Mesenchymal stem cell (in vitro differentiated cells and primary cell): ENCODE results near the gene TMEM134.

Experiments used
- DNase-seq: peaks from one replicate; pipeline ENCODE4 v3.0.0-alpha.2; 2013
- H2AFZ ChIP-seq: one replicate; pipeline ENCODE4 v1.6.1; 2013; ENCODE audit warnings: low read depth, mild to moderate bottlenecking, control low read depth, inconsistent platforms, low read length, moderate library complexity
- H2AK5ac ChIP-seq: 2 replicates; pipeline ENCODE4 v1.6.1; 2013; ENCODE audit warnings: low read length, moderate library complexity, mild to moderate bottlenecking, inconsistent platforms; ENCODE audit not compliant: severe bottlenecking
- H2BK120ac ChIP-seq: one replicate; pipeline ENCODE4 v1.6.1; 2013; ENCODE audit warnings: low read depth, mild to moderate bottlenecking, inconsistent platforms, low read length, moderate library complexity
- H2BK12ac ChIP-seq, 2 experiments: one replicate each; pipeline ENCODE4 v1.6.1; 2013; ENCODE audit warnings: inconsistent platforms in 2 of 2, low read length in 2 of 2, mild to moderate bottlenecking in 2 of 2, moderate library complexity in 2 of 2, control low read depth in 1 of 2
- H2BK15ac ChIP-seq: one replicate; pipeline ENCODE4 v1.6.1; 2013; ENCODE audit warnings: mild to moderate bottlenecking, low read depth, inconsistent platforms; ENCODE audit not compliant: poor library complexity, severe bottlenecking
- H2BK5ac ChIP-seq: 2 replicates; pipeline ENCODE4 v1.6.1; 2013; ENCODE audit warnings: low read depth, mild to moderate bottlenecking, low read length, control low read depth, inconsistent platforms; ENCODE audit not compliant: poor library complexity, severe bottlenecking
- H3K14ac ChIP-seq, 2 experiments: one replicate each; pipeline ENCODE4 v1.6.1; 2013; ENCODE audit warnings: inconsistent platforms in 2 of 2, low read length in 2 of 2, control low read depth in 1 of 2, mild to moderate bottlenecking in 1 of 2, moderate library complexity in 1 of 2
- H3K18ac ChIP-seq, 2 experiments: one replicate each; pipeline ENCODE4 v1.6.1; 2013; ENCODE audit warnings: inconsistent platforms in 2 of 2, low read length in 2 of 2, control low read depth in 1 of 2, low read depth in 1 of 2, mild to moderate bottlenecking in 1 of 2
- H3K23ac ChIP-seq, 2 experiments: one replicate each; pipeline ENCODE4 v1.6.1; 2013; ENCODE audit warnings: inconsistent platforms in 2 of 2, low read length in 2 of 2, mild to moderate bottlenecking in 2 of 2, moderate library complexity in 2 of 2, control low read depth in 1 of 2
- H3K27ac ChIP-seq: 2 replicates; pipeline ENCODE4 v1.5.1; 2013; ENCODE audit warnings: mild to moderate bottlenecking, moderate library complexity, low read length, control low read depth, inconsistent platforms; ENCODE audit not compliant: poor library complexity, severe bottlenecking
- H3K27me3 ChIP-seq, 2 experiments: 2 replicates each; pipeline versions ENCODE4 v1.6.1 to v1.7.0; 2013; ENCODE audit warnings: low read length in 2 of 2, mild to moderate bottlenecking in 2 of 2, moderate library complexity in 2 of 2, control low read depth in 1 of 2, inconsistent platforms in 1 of 2; ENCODE audit not compliant: control insufficient read depth in 1 of 2, insufficient read depth in 1 of 2
- H3K36me3 ChIP-seq, 2 experiments: 2 replicates each; pipeline versions ENCODE4 v1.6.1 to v1.7.0; 2013; ENCODE audit warnings: low read length in 2 of 2, control low read depth in 1 of 2, inconsistent platforms in 1 of 2, low read depth in 1 of 2, mild to moderate bottlenecking in 1 of 2; ENCODE audit not compliant: insufficient read depth in 2 of 2, control insufficient read depth in 1 of 2
- H3K4ac ChIP-seq, 2 experiments: one replicate each; pipeline ENCODE4 v1.6.1; 2013; ENCODE audit warnings: inconsistent platforms in 2 of 2, low read length in 2 of 2, mild to moderate bottlenecking in 2 of 2, moderate library complexity in 2 of 2, control low read depth in 1 of 2, low read depth in 1 of 2
- H3K4me1 ChIP-seq: 2 replicates; pipeline ENCODE4 v1.6.1; 2013; ENCODE audit warnings: low read depth, low read length, control low read depth; ENCODE audit not compliant: control insufficient read depth, insufficient read depth
- H3K4me2 ChIP-seq: 2 replicates; pipeline ENCODE4 v1.6.1; 2013; ENCODE audit warnings: low read length, mild to moderate bottlenecking, inconsistent platforms; ENCODE audit not compliant: poor library complexity, severe bottlenecking
- H3K4me3 ChIP-seq, 2 experiments: 2 replicates each; pipeline versions ENCODE4 v1.5.1 to v1.7.0; 2013; ENCODE audit warnings: low read length in 2 of 2, mild to moderate bottlenecking in 2 of 2, control low read depth in 1 of 2, low read depth in 1 of 2; ENCODE audit not compliant: insufficient read depth in 1 of 2
- H3K79me1 ChIP-seq: replicated peaks from 2 replicates; pipeline ENCODE4 v1.6.1; 2013; ENCODE audit warnings: mild to moderate bottlenecking, control low read depth, low read length, inconsistent platforms; ENCODE audit not compliant: poor library complexity, severe bottlenecking
- H3K9ac ChIP-seq: 2 replicates; pipeline ENCODE4 v1.7.0; 2013; ENCODE audit warnings: mild to moderate bottlenecking, low read length, moderate library complexity
- H3K9me3 ChIP-seq: 2 replicates; pipeline ENCODE4 v1.7.0; 2013; ENCODE audit warnings: mild to moderate bottlenecking, low read length; ENCODE audit not compliant: control insufficient read depth
- H4K8ac ChIP-seq: one replicate; pipeline ENCODE4 v1.6.1; 2013; ENCODE audit warnings: inconsistent platforms, mild to moderate bottlenecking, low read length, moderate library complexity
- H4K91ac ChIP-seq: one replicate; pipeline ENCODE4 v1.6.1; 2013; ENCODE audit warnings: mild to moderate bottlenecking, low read length, inconsistent platforms
- WGBS: methylation state at CpG from one replicate; pipeline ENCODE4 v1.1.7; 2013; ENCODE audit warnings: mixed read lengths; 5-methylcytosine and 5-hydroxymethylcytosine counted together

Gene TMEM134

DNA sequence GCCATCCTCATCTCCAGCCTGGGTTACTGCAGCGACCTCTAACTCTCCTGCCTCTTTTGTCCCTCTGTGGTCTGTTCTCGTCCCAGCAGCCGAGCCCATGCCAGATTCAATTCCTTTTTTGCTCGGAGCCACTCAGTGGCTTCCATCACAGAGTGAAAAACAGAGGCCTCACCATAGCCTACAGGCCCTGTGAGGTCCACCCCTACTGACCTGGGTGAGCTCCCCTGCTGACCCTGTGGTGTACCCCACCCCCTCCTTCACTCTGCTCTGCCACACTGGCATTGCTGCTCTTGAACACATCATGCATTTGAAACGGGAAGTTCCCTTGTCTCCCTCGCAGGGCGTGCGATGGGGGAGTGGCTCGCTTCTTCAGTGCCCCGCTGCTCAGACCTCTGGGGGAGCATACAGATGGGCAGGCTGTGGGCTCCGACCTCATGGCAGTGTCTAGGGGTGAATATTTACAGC, 15.8 kb upstream of the TMEM134 start:
- H3K23ac ChIP-seq = no peak overlapping the region
- H2AK5ac ChIP-seq = no peak overlapping the region
- no peak overlapping the region for H2BK12ac ChIP-seq
- no peak overlapping the region for H3K18ac ChIP-seq
- no peak overlapping the region for H2BK120ac ChIP-seq
- no peak overlapping the region for H4K8ac ChIP-seq
- H3K4me2 ChIP-seq = no peak overlapping the region
- H3K9me3 ChIP-seq = no peaks in the 10 kb centered on the region
- no peak overlapping the region for H3K4ac ChIP-seq
- no peak overlapping the region for H3K9ac ChIP-seq
- no peak overlapping the region for H2BK15ac ChIP-seq
- no peak overlapping the region for H3K14ac ChIP-seq
- 94% methylated on average over 11 of the region's 11 CpGs for WGBS
- no peaks in the 10 kb centered on the region for H3K27me3 ChIP-seq
- H3K4me3 ChIP-seq = no peak overlapping the region
- no peak overlapping the region for H3K27ac ChIP-seq
- H3K36me3 ChIP-seq = peaks cover 16 to 30% of the 10 kb centered on the region in 2 experiments
- no peak overlapping the region for H2AFZ ChIP-seq
- H3K4me1 ChIP-seq = peaks cover 19% of the 10 kb centered on the region
- no peak overlapping the region for H4K91ac ChIP-seq
- no peak overlapping the region for H2BK5ac ChIP-seq
- DNase-seq = no peak
- H3K79me1 ChIP-seq = peaks cover 23% of the 10 kb centered on the region

DNA sequence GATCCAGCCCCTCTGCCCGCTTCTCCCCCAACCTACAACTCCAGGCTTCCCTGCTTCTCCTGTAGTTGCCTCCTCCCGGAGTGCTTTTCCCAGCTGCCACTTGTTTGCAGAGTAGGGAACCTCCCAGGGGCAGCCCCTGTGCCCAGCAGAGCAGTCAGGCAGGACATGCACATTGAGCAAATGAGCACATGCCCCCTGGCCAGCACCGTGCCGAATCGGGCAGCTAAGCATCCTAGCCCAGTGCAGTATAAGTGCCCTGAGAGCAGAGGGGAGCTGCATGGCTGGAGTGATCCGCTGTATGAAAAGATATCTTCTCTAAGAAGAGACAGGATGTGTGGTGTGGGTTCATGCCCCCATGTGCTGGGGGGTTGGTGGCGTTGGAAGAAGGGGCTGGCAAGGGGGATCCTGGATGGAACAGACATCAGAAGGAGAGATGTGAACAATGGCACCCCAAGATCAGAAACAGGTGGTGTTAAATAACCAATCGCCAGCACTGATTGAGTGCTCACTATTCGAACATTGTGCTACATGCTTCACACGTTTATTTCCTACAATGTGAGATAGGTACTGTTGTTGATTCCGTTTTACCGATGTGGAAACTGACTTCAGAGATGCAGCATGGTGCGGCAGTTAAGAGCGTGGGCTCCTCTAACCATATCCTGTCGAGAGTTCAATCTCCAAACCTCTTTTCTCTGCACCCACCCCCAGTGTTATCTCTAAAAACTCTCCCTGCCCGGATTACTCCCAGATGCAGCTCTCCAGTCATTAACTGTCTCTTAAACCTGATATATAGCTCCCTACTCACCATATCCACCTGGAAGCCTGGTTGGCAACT, 15.0 kb upstream of the TMEM134 start:
- peak overlapping the region; percentile 66 for H3K4me2 ChIP-seq
- H2BK120ac ChIP-seq = no peak overlapping the region
- WGBS = 93% methylated on average over 16 of the region's 16 CpGs
- no peaks in the 10 kb centered on the region for H3K9me3 ChIP-seq
- no peak overlapping the region for H3K14ac ChIP-seq
- no peak overlapping the region for H3K4ac ChIP-seq
- H2AFZ ChIP-seq = no peak overlapping the region
- H2BK15ac ChIP-seq = no peak overlapping the region
- no peak overlapping the region for H4K8ac ChIP-seq
- peak overlapping the region in 1 of 2 experiments; percentile 82 for H3K4me3 ChIP-seq
- no peak overlapping the region for H4K91ac ChIP-seq
- H2AK5ac ChIP-seq = no peak overlapping the region
- H3K18ac ChIP-seq = no peak overlapping the region
- H3K27me3 ChIP-seq = no peaks in the 10 kb centered on the region
- H2BK12ac ChIP-seq = no peak overlapping the region
- no peak overlapping the region for H3K27ac ChIP-seq
- peaks cover 23% of the 10 kb centered on the region for H3K79me1 ChIP-seq
- peaks cover 19% of the 10 kb centered on the region for H3K4me1 ChIP-seq
- peaks cover 15 to 22% of the 10 kb centered on the region in 2 experiments for H3K36me3 ChIP-seq
- DNase-seq = no peak
- H3K9ac ChIP-seq = no peak overlapping the region
- peak overlapping the region in 1 of 2 experiments; percentile 23 for H3K23ac ChIP-seq
- no peak overlapping the region for H2BK5ac ChIP-seq

DNA sequence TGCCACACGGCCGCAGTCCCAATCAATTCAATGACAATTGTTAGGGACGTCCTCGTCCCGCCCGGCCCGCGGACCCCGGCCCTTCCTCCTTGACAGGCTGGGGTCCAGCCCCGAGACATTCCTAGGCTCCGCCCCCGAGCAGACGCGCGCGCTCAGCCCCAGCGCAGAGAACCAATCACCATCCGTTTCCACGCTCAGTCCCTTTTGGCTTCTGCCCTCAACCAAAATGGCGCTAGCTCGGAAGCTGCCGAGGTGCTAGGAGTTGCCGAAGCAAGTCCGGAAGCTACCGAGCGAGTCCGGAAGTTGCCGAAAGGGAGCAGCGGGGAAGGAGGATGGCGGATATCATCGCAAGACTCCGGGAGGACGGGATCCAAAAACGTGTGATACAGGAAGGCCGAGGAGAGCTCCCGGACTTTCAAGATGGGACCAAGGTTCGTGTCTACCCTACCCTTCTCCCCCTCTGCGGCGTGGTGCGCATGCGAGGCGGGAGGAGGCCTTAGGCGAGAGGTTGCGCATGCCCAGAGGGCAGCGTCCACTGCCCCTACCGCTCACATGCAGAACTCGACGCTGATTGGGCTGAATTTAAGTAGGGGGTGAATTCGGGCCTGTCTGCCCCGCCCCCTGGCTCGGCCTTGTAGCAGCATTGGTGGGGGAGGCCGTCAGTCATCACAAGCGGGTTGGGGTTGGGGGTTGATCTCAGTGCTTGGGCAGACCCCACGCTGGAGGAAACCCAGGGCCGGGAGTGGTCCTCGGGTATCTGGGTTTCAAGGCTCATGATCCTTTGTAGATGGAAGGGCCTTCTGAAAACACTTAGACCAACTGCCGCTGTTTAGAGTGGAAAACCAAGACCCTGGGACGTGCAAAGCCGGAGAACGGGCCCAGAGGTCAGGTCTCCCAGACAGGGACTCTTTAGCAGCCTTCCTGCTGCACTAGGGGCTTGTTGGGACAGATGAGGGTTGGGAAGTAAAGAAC, 14.1 kb upstream of the TMEM134 start, which contains the start of gene AIP:
TSS of gene AIP (plus strand) at position 200 of the 972 bp plus-strand sequence. CDS start at position 333, 133 bp downstream.
- WGBS = 18% methylated on average over 55 of the region's 60 CpGs
- Histone ChIP-seq H3K4me3 (peak within 1 kb of the TSS; percentile 71 to 82), H2BK5ac (peak within 1 kb of the TSS; percentile 22), H2BK15ac (no peak within 1 kb of the TSS), H2BK12ac (peak within 1 kb of the TSS in 1 of 2 experiments; percentile 83), H2AK5ac (peak within 1 kb of the TSS; percentile 58), H3K14ac (peak within 1 kb of the TSS in 1 of 2 experiments; percentile 98), H3K4me1 (peaks cover 19% of the 10 kb centered on the region), H2AFZ (peak within 1 kb of the TSS; percentile 86), H3K36me3 (peaks cover 13 to 15% of the 10 kb centered on the region in 2 experiments), H3K9me3 (no peaks in the 10 kb centered on the region), H3K18ac (peak within 1 kb of the TSS; percentile 68 to 97), H3K4ac (peak within 1 kb of the TSS; percentile 19 to 97), H3K23ac (peak within 1 kb of the TSS in 1 of 2 experiments; percentile 23), H3K27ac (peak within 1 kb of the TSS; percentile 79), H3K27me3 (no peaks in the 10 kb centered on the region), H3K9ac (peak within 1 kb of the TSS; percentile 89), H4K91ac (peak within 1 kb of the TSS; percentile 84), H3K4me2 (peak within 1 kb of the TSS; percentile 85), H3K79me1 (peaks cover 22% of the 10 kb centered on the region), H4K8ac (peak within 1 kb of the TSS; percentile 92), H2BK120ac (no peak within 1 kb of the TSS)
- peak; percentile 98 for DNase-seq
